HepG2 (cell line): Measurements from ENCODE around the gene GP1BA. TPM values are rescaled to one million over a fixed set of nuclear protein-coding genes. Genes with fewer than 3 reads are reported as not detected.

Source experiments
- ADNP ChIP-seq: sonication (generic); formaldehyde crosslinking; IDR thresholded peaks from 2 replicates; pipeline ENCODE4 v1.4.0; 2020; ENCODE audit warnings: missing genetic modification reagents
- BORCS8-MEF2B ChIP-seq: sonication (generic); formaldehyde crosslinking; IDR thresholded peaks from 2 replicates; pipeline ENCODE4 v1.8.0; 2022; ENCODE audit warnings: mild to moderate bottlenecking, missing genetic modification reagents
- CENPBD1 ChIP-seq: sonication (generic); formaldehyde crosslinking; IDR thresholded peaks from 2 replicates; pipeline ENCODE4 v1.8.0; 2022; ENCODE audit warnings: missing genetic modification reagents, low read depth, mild to moderate bottlenecking, borderline replicate concordance
- GTF2F1 ChIP-seq: fragments of 150-350 bp; IDR thresholded peaks from 2 replicates; pipeline ENCODE4 v1.6.1; 2014; ENCODE audit warnings: low read length
- HNRNPH1 ChIP-seq: fragments of 200-400 bp; formaldehyde crosslinking; optimal IDR thresholded peaks from 2 replicates; pipeline ENCODE3; 2017; ENCODE audit warnings: mild to moderate bottlenecking, low read depth, low read length
- HOMEZ ChIP-seq: IDR thresholded peaks from 2 replicates; pipeline ENCODE4 v1.6.1; 2016; ENCODE audit warnings: low read depth
- NR2F2 ChIP-seq: IDR thresholded peaks from 2 replicates; pipeline ENCODE4 v1.6.1; 2012; ENCODE audit warnings: low read depth, inconsistent platforms, borderline replicate concordance
- PAWR ChIP-seq: sonication (generic); formaldehyde crosslinking; IDR thresholded peaks from 2 replicates; pipeline ENCODE4 v1.4.0; 2020; ENCODE audit warnings: missing genetic modification reagents, mild to moderate bottlenecking, borderline replicate concordance
- POLR2AphosphoS2 ChIP-seq: IDR thresholded peaks from 2 replicates; pipeline ENCODE4 v1.6.1; 2011; ENCODE audit warnings: low read depth, low read length, improper control_type of control experiment
- PTBP1 ChIP-seq: fragments of 200-400 bp; formaldehyde crosslinking; IDR thresholded peaks from 2 replicates; pipeline ENCODE4 v1.6.1; 2018; ENCODE audit warnings: low read length, low read depth; ENCODE audit not compliant: poor library complexity, severe bottlenecking
- RARA ChIP-seq: IDR thresholded peaks from 2 replicates; pipeline ENCODE4 v1.6.1; 2016; ENCODE audit warnings: missing genetic modification reagents, missing compliant biosample characterization
- STAT6 ChIP-seq: sonication (generic); formaldehyde crosslinking; IDR thresholded peaks from 2 replicates; pipeline ENCODE4 v1.4.0; 2020; ENCODE audit warnings: missing genetic modification reagents, mild to moderate bottlenecking, borderline replicate concordance
- TOPORS ChIP-seq: sonication (generic); formaldehyde crosslinking; IDR thresholded peaks from 2 replicates; pipeline ENCODE4 v1.8.0; 2023; ENCODE audit warnings: mild to moderate bottlenecking, missing genetic modification reagents
- U2AF1 ChIP-seq: fragments of 200-400 bp; formaldehyde crosslinking; optimal IDR thresholded peaks from 2 replicates; pipeline ENCODE3; 2017; ENCODE audit warnings: mild to moderate bottlenecking, low read depth, low read length
- ZNF264 ChIP-seq: sonication (generic); formaldehyde crosslinking; IDR thresholded peaks from 2 replicates; pipeline ENCODE4 v1.4.0; 2020; ENCODE audit warnings: missing genetic modification reagents
- ZNF329 ChIP-seq: sonication (generic); formaldehyde crosslinking; IDR thresholded peaks from 2 replicates; pipeline ENCODE4 v1.9.0; 2021; ENCODE audit warnings: low read depth, mild to moderate bottlenecking, missing genetic modification reagents
- ZNF709 ChIP-seq: sonication (generic); formaldehyde crosslinking; IDR thresholded peaks from 2 replicates; pipeline ENCODE4 v1.5.0; 2020; ENCODE audit warnings: mild to moderate bottlenecking, missing genetic modification reagents
- ZNF891 ChIP-seq: sonication (generic); formaldehyde crosslinking; IDR thresholded peaks from 2 replicates; pipeline ENCODE4 v1.5.0; 2020; ENCODE audit warnings: mild to moderate bottlenecking, missing genetic modification reagents
- polyA plus RNA-seq, 8 experiments: library from polyadenylated mRNA; depleted of rRNA in 3 of 8; stranded (reverse) in 7 of 8; unstranded in 1 of 8; fragments of >200 nt; fragmentation: Illumina TruSeq in 4 of 8; extraction: Trizol in 4 of 8; gene quantifications; 2 replicates each; pipeline versions ENCODE4 v1.2.1 to v1.2.3, GENCODE V29; 2011 to 2016; ENCODE audit warnings: low read depth in 4 of 8, missing spikeins in 1 of 8, mixed read lengths in 1 of 8; ENCODE audit not compliant: insufficient read depth in 1 of 8
- total RNA-seq, 5 experiments: library from RNA; depleted of rRNA; stranded (reverse); fragments of >200 nt; fragmentation: Illumina TruSeq; extraction: Trizol; gene quantifications; 2 replicates each; pipeline ENCODE4 v1.2.3, GENCODE V29; 2016; ENCODE audit warnings: low read depth in 1 of 5
- TF ChIP-seq, protein P1 (sequence below): sonication (generic); formaldehyde crosslinking; IDR thresholded peaks from 2 replicates; pipeline ENCODE4 v1.5.0; 2020; ENCODE audit warnings: missing genetic modification reagents
- TF ChIP-seq, protein P2 (sequence below): sonication (generic); formaldehyde crosslinking; IDR thresholded peaks from 2 replicates; pipeline ENCODE4 v1.4.0; 2020; ENCODE audit warnings: mild to moderate bottlenecking, missing genetic modification reagents, borderline replicate concordance

GP1BA gene
- total and polyA plus RNA-seq, 2 of the 13 experiments (the other 11 are each of a cell fraction or from before 2014, with no cell fraction given), result not detected

- TF ChIP-seq STAT6 (no peak), TOPORS (CRISPR knock-in tag) (no peak), POLR2AphosphoS2 (no peak), ZNF329 (CRISPR knock-in tag) (no peak), PTBP1 (no peak), RARA (CRISPR knock-in tag) (peak; percentile 22; the same call in 1 of the 2 replicates), PAWR (CRISPR knock-in tag) (no peak), NR2F2 (no peak), ZNF891 (no peak), ZNF264 (CRISPR knock-in tag) (peak; percentile 69), HNRNPH1 (no peak), GTF2F1 (no peak), ZNF709 (CRISPR knock-in tag) (no peak), ADNP (CRISPR knock-in tag) (no peak), U2AF1 (no peak), CENPBD1 (CRISPR knock-in tag) (no peak), HOMEZ (CRISPR knock-in tag) (peak; percentile 72; the same call in 1 of the 2 replicates), BORCS8-MEF2B (CRISPR knock-in tag) (0 out of 2 replicates have a peak, but pooled peaks have one; percentile 19)
- TF ChIP-seq, protein P1, sequence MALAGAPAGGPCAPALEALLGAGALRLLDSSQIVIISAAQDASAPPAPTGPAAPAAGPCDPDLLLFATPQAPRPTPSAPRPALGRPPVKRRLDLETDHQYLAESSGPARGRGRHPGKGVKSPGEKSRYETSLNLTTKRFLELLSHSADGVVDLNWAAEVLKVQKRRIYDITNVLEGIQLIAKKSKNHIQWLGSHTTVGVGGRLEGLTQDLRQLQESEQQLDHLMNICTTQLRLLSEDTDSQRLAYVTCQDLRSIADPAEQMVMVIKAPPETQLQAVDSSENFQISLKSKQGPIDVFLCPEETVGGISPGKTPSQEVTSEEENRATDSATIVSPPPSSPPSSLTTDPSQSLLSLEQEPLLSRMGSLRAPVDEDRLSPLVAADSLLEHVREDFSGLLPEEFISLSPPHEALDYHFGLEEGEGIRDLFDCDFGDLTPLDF (CRISPR knock-in tag), result no peak
- TF ChIP-seq, protein P2, sequence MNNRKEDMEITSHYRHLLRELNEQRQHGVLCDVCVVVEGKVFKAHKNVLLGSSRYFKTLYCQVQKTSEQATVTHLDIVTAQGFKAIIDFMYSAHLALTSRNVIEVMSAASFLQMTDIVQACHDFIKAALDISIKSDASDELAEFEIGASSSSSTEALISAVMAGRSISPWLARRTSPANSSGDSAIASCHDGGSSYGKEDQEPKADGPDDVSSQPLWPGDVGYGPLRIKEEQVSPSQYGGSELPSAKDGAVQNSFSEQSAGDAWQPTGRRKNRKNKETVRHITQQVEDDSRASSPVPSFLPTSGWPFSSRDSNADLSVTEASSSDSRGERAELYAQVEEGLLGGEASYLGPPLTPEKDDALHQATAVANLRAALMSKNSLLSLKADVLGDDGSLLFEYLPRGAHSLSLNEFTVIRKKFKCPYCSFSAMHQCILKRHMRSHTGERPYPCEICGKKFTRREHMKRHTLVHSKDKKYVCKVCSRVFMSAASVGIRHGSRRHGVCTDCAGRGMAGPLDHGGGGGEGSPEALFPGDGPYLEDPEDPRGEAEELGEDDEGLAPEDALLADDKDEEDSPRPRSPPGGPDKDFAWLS (CRISPR knock-in tag), result no peak
Measured at GRCh38 chr17:4908301-4908700, 23.8 kb upstream of the GP1BA start (continued).
